Adrenal gland (tissue), 5 donors: Measurements from ENCODE around the gene CREB5.

ENCODE experiments used
- POLR2A ChIP-seq, 2 donors: fragments of 450-650 bp; IDR thresholded peaks; one replicate each; pipeline ENCODE4 v1.6.1; 2017; ENCODE audit warnings: antibody characterized with exemption in 2 of 2, mild to moderate bottlenecking in 2 of 2, moderate library complexity in 1 of 2
- TF ChIP-seq, protein P1 (sequence below), 6 experiments: fragments of 450-650 bp in 4 of 6; fragments of 200-600 bp in 2 of 6; sonication (generic) in 1 of 6; IDR thresholded peaks; 1 replicate in 5 of 6; 2 replicates in 1 of 6; pipeline versions ENCODE4 v1.5.1 to v1.8.0; 2016 to 2021; ENCODE audit warnings: antibody characterized with exemption in 6 of 6, mild to moderate bottlenecking in 2 of 6, moderate library complexity in 1 of 6
- donor health status: DM: no; HTN: no; CAD: no.

DNA sequence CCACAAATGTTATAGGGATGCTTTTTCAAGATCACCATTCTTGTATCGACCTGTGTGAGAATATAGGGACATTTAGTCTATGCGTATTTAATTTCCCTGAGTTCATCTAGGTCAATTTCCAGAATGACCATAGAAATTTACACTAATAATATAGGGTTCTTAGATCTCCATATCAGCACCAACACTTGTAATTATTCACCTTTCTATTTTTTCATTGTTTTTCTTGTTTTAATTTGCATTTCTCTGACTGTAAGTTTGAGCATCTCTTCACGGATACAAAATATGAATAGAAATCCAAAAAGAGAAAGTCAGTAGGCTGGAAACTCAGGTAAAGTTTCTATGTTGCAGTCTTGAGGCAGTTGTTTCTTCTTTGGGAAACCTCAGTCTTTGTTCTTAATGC, 134.8 kb downstream of the CREB5 start:
- no peak for TF ChIP-seq POLR2A (IDR thresholded peaks at IDR 0.05)
- TF ChIP-seq, protein P1, sequence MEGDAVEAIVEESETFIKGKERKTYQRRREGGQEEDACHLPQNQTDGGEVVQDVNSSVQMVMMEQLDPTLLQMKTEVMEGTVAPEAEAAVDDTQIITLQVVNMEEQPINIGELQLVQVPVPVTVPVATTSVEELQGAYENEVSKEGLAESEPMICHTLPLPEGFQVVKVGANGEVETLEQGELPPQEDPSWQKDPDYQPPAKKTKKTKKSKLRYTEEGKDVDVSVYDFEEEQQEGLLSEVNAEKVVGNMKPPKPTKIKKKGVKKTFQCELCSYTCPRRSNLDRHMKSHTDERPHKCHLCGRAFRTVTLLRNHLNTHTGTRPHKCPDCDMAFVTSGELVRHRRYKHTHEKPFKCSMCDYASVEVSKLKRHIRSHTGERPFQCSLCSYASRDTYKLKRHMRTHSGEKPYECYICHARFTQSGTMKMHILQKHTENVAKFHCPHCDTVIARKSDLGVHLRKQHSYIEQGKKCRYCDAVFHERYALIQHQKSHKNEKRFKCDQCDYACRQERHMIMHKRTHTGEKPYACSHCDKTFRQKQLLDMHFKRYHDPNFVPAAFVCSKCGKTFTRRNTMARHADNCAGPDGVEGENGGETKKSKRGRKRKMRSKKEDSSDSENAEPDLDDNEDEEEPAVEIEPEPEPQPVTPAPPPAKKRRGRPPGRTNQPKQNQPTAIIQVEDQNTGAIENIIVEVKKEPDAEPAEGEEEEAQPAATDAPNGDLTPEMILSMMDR (IDR thresholded peaks at IDR 0.05), result no peak
